SK-N-SH treated with all-trans-retinoic acid at 6 μM for 48 hours (cell line): ENCODE data around the gene PNKD.

Experiments
- ARNTL ChIP-seq: fragments of 450-650 bp; formaldehyde crosslinking; IDR thresholded peaks from 2 replicates; pipeline ENCODE4 v1.5.0; 2020; ENCODE audit warnings: low read depth, mild to moderate bottlenecking, moderate library complexity, borderline replicate concordance
- CREB5 ChIP-seq: fragments of 250-450 bp; sonication (Bioruptor Pico); IDR thresholded peaks from 2 replicates; pipeline ENCODE4 v1.5.1; 2020; ENCODE audit warnings: low read depth, mild to moderate bottlenecking, moderate library complexity
- CSDC2 ChIP-seq: fragments of 250-450 bp; sonication (Bioruptor Pico); IDR thresholded peaks from 2 replicates; pipeline ENCODE4 v1.5.0; 2020; ENCODE audit warnings: mild to moderate bottlenecking, moderate library complexity
- PATZ1 ChIP-seq: fragments of 250-450 bp; sonication (Bioruptor Pico); IDR thresholded peaks from 2 replicates; pipeline ENCODE4 v1.8.0; 2020; ENCODE audit warnings: mild to moderate bottlenecking, moderate library complexity, borderline replicate concordance
- RARB ChIP-seq: fragments of 250-450 bp; sonication (Bioruptor Pico); IDR thresholded peaks from 2 replicates; pipeline ENCODE4 v1.8.0; 2021; ENCODE audit warnings: mild to moderate bottlenecking, moderate library complexity
- ZFP3 ChIP-seq: fragments of 250-450 bp; sonication (Bioruptor Pico); IDR thresholded peaks from 2 replicates; pipeline ENCODE4 v1.5.0; 2020; ENCODE audit warnings: mild to moderate bottlenecking, moderate library complexity
- ZFP30 ChIP-seq: fragments of 450-650 bp; formaldehyde crosslinking; IDR thresholded peaks from 2 replicates; pipeline ENCODE4 v1.5.0; 2022; ENCODE audit warnings: mild to moderate bottlenecking, moderate library complexity

GRCh38 chr2:218367415-218368149 lies 97.3 kb downstream of the PNKD start:
- no peak for TF ChIP-seq ZFP30 (CRISPR knock-in tag)
- TF ChIP-seq ZFP3 (CRISPR knock-in tag), result no peak
- no peak for TF ChIP-seq PATZ1 (CRISPR knock-in tag)
- no peak for TF ChIP-seq CREB5 (CRISPR knock-in tag)
- TF ChIP-seq CSDC2, result no peak
- no peak for TF ChIP-seq ARNTL
- TF ChIP-seq RARB, result no peak
